Measurements from ENCODE around the gene MLH3. TPM values are rescaled to one million over a fixed set of nuclear protein-coding genes. Genes with fewer than 3 reads are reported as not detected.
A peak's percentile ranks its signal among the peaks of the same experiment; 100 is the strongest.

MLH3 gene
- total RNA-seq, 1 donor from 2014 or later: 27.7 TPM

- DNase-seq (ENCODE audit: low read depth, low spot score): no peak
- Mint-ChIP-seq H3K27ac (ENCODE audit: unreplicated experiment) (no peak overlapping the region), H3K4me3 (no peak overlapping the region), H3K4me1 (no peaks in the 10 kb centered on the region), H3K27me3 (ENCODE audit: low read depth) (no peaks in the 10 kb centered on the region), H3K36me3 (ENCODE audit: low read depth) (peaks cover 23% of the 10 kb centered on the region), H3K9me3 (no peaks in the 10 kb centered on the region)
- no peak for TF ChIP-seq CTCF (conservative IDR thresholded peaks at IDR 0.05)
These were observed 32.6 kb downstream of the MLH3 start for GRCh38 chr14:75018694-75019093.

- Mint-ChIP-seq H3K4me1 (no peaks in the 10 kb centered on the region), H3K27me3 (ENCODE audit: low read depth) (no peaks in the 10 kb centered on the region), H3K9me3 (no peaks in the 10 kb centered on the region), H3K36me3 (ENCODE audit: low read depth) (peaks cover 13% of the 10 kb centered on the region), H3K4me3 (no peak overlapping the region), H3K27ac (ENCODE audit: unreplicated experiment) (peak overlapping the region; percentile 67)
- DNase-seq (ENCODE audit: low read depth, low spot score): no peak
- TF ChIP-seq CTCF (conservative IDR thresholded peaks at IDR 0.05): no peak
These were observed 34.5 kb downstream of the MLH3 start for GRCh38 chr14:75016815-75017214.

GRCh38 chr14:75015496-75015895, 35.8 kb downstream of the MLH3 start:
- Mint-ChIP-seq H3K4me3 (no peak overlapping the region), H3K4me1 (no peaks in the 10 kb centered on the region), H3K36me3 (ENCODE audit: low read depth) (peaks cover 12% of the 10 kb centered on the region), H3K27ac (ENCODE audit: unreplicated experiment) (no peak overlapping the region), H3K27me3 (ENCODE audit: low read depth) (no peaks in the 10 kb centered on the region), H3K9me3 (no peaks in the 10 kb centered on the region)
- TF ChIP-seq CTCF (conservative IDR thresholded peaks at IDR 0.05): no peak
- no peak for DNase-seq (ENCODE audit: low read depth, low spot score)

- no peak overlapping the region for H3K27ac Mint-ChIP-seq (ENCODE audit: unreplicated experiment)
- no peaks in the 10 kb centered on the region for H3K27me3 Mint-ChIP-seq (ENCODE audit: low read depth)
These were observed 38.0 kb downstream of the MLH3 start for GRCh38 chr14:75013290-75013689.

GRCh38 chr14:75011356-75011994, 39.8 kb downstream of the MLH3 start:
- H3K4me1 Mint-ChIP-seq: no peaks in the 10 kb centered on the region

More at GRCh38 chr14:75013290-75013689, 38.0 kb downstream of the MLH3 start:
- H3K36me3 Mint-ChIP-seq (ENCODE audit: low read depth): peaks cover 9% of the 10 kb centered on the region
- DNase-seq (ENCODE audit: low read depth, low spot score): no peak
- no peaks in the 10 kb centered on the region for H3K9me3 Mint-ChIP-seq
- TF ChIP-seq CTCF (conservative IDR thresholded peaks at IDR 0.05): no peak
- H3K4me3 Mint-ChIP-seq: no peak overlapping the region
- no peaks in the 10 kb centered on the region for H3K4me1 Mint-ChIP-seq

More at GRCh38 chr14:75011356-75011994, 39.8 kb downstream of the MLH3 start:
- DNase-seq (ENCODE audit: low read depth, low spot score): no peak
- no peak overlapping the region for H3K4me3 Mint-ChIP-seq
- H3K36me3 Mint-ChIP-seq (ENCODE audit: low read depth): peaks cover 18% of the 10 kb centered on the region
- TF ChIP-seq CTCF (conservative IDR thresholded peaks at IDR 0.05): no peak
- H3K27me3 Mint-ChIP-seq (ENCODE audit: low read depth): no peaks in the 10 kb centered on the region
- H3K27ac Mint-ChIP-seq (ENCODE audit: unreplicated experiment): no peak overlapping the region
- no peaks in the 10 kb centered on the region for H3K9me3 Mint-ChIP-seq

Data from neural crest cell (in vitro differentiated cells).